ENCODE results near the gene CDC42SE2.

DNA sequence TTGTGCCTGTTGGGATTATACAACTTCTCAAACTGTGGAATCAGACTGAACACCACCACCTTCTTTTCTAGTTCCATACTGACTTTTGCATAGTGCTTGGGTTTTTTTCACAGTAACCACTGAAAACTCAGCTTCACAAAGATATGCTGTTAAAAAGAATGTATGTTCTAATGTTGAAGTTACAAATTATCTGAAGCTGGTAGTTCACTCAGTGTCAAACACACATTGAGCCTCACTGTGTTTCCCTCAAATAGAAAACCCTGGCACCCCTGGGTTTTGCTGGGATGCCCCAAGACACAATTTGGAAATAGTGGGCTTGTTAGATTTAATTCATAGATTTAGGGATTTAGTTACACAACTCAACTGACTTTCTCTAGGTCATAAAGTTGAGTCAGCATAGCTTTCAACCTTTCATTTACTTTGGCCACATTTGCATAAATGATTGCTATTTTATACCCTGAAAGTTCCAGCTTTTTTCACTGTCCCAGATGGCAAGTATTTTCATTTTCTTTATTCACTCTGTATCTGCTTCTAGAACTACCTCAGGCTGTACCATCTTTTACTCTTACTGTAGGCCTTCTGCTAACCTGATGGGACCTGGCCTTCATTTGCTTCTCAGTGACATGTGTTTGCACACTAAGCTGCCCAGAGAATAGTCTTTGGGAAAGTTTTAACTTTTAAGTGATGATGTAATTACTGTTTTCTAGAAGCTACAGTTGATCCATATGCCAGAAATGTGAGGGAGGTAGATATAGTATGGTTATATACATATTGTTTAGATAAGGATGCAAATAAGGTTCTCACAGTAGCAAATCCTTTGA, 115.1 kb downstream of the CDC42SE2 start:
- TF ChIP-seq, protein P1, sequence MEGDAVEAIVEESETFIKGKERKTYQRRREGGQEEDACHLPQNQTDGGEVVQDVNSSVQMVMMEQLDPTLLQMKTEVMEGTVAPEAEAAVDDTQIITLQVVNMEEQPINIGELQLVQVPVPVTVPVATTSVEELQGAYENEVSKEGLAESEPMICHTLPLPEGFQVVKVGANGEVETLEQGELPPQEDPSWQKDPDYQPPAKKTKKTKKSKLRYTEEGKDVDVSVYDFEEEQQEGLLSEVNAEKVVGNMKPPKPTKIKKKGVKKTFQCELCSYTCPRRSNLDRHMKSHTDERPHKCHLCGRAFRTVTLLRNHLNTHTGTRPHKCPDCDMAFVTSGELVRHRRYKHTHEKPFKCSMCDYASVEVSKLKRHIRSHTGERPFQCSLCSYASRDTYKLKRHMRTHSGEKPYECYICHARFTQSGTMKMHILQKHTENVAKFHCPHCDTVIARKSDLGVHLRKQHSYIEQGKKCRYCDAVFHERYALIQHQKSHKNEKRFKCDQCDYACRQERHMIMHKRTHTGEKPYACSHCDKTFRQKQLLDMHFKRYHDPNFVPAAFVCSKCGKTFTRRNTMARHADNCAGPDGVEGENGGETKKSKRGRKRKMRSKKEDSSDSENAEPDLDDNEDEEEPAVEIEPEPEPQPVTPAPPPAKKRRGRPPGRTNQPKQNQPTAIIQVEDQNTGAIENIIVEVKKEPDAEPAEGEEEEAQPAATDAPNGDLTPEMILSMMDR (conservative IDR thresholded peaks at IDR 0.05; ENCODE audit: low read length): no peak
- TF ChIP-seq EZH2phosphoT487 (IDR thresholded peaks at IDR 0.05; ENCODE audit: borderline replicate concordance): no peak

Measured in Loucy (cell line).